ENCODE measurements around the gene TMEM196.
"Not testable (repeated sequence)": the region's sequence is repeated elsewhere in the genome, so short reads cannot be mapped to it uniquely, and the experiment has no call there.

The TMEM196 gene

DNA sequence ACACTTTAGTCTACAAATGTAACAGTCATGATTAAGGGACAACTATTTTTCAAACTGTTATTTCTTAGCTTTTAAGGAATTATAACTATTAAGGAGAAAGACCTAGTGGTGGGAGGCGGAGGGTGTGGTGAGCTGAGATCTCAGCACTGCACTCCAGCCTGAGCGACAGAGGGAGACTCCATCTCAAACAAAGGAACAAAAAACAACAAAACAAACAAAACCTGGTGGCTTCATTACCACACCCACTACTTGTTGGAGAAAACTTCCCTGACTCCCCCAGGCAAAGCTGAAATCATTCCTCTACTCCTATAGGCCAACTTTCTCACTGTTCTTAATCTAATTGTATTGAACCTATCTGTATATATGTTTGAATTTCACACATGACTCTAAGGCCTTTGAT, 67.8 kb downstream of the TMEM196 start:
- no peak for DNase-seq

- no peak for DNase-seq
Measured at GRCh38 chr7:19701471-19701870, 71.9 kb downstream of the TMEM196 start.

GRCh38 chr7:19700936-19701335, 72.5 kb downstream of the TMEM196 start:
- DNase-seq = no peak

- DNase-seq = no peak
Measured at GRCh38 chr7:19698331-19698730, 75.1 kb downstream of the TMEM196 start.

GRCh38 chr7:19696926-19697325, 76.5 kb downstream of the TMEM196 start:
- DNase-seq = no peak

DNA sequence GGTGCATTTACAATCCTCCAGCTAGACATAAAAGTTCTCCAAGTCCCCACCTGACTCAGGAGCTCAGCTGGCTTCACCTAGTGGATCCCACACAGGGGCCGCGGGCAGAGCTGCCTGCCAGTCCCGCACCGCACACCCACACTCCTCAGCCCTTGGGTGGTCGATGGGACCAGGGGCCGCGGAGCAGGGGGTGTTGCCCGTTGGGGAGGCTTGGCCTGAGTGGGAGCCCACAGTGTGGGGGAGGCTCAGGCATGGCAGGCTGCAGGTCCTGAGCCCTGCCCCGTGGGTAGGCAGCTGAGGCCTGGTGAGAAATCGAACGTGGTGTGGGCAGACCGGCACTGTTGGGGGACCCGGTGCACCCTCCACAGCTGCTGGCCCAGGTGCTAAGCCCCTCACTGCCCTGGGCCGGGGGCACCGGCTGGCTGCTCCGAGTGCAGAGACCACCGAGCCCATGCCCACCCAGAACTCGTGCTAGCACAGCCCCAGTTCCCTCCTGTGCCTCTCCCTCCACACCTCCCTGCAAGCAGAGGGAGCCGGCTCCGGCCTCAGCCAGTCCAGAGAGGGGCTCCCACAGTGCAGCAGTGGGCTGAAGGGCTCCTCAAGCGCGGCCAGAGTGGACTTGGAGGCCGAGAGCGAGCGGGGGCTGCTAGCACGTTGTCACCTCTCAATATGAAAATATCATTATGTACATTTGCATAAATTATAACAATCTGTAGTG, 81.1 kb downstream of the TMEM196 start:
- DNase-seq = no peak

DNA sequence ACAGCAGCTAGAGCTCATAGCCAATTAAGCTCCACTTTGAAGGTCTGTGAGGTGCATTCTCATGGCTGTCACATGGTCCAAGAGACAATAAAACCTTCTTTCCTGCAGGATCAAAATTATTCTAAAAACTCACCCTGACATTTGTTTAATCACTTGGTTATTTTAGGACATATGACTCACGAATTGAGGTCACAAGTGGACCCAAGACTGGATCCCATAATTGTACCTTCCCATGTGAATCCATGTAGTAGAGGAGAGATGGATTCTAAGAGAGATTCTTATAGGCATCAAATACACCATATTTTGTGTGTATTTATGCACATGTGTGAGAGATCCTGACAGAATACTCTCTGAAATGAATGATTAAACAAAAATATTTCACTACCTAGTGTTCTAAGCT, 82.7 kb downstream of the TMEM196 start:
- no peak for DNase-seq

- DNase-seq = not testable (repeated sequence)
Measured at GRCh38 chr7:19689130-19689529, 84.3 kb downstream of the TMEM196 start.

DNA sequence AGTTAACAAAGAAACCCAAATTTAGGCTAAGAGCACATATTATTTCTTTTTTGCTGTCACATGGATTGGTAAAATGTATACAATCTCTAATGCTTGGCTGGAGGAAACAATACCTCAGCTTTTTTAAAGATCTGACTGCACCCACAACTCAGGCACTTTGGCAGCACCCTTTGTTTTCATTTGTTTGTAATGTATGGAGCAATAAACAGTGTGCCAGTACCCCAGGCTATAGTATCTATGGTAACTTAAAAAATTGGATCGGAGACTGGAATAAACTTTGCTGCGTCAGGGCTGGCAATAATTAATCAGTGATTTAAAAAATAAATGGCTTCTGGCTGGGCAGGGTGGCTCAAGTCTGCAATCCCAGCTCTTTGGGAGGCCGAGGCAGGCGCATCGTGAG, 91.8 kb downstream of the TMEM196 start:
- DNase-seq = no peak

- DNase-seq = no peak
Measured at GRCh38 chr7:19677180-19677579, 96.2 kb downstream of the TMEM196 start.

DNA sequence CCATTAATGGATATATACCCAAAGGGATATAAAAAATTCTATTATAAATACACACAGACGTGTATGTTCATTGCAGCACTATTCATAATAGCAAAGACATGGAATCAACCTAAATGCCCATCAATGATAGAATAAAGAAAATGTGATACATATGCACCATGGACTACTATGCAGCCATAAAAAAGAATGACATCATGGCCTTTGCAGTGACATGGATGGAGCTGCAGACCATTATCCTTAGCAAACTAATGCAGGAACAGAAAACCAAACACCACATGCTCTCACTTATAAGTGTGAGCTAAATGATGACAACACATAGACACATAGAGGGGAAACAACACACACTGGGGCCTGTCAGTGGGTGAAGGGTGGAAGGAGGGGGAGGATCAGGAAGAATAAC, 97.6 kb downstream of the TMEM196 start:
- no peak for DNase-seq

- DNase-seq = no peak
Measured at GRCh38 chr7:19674266-19674960, 99.0 kb downstream of the TMEM196 start.

DNA sequence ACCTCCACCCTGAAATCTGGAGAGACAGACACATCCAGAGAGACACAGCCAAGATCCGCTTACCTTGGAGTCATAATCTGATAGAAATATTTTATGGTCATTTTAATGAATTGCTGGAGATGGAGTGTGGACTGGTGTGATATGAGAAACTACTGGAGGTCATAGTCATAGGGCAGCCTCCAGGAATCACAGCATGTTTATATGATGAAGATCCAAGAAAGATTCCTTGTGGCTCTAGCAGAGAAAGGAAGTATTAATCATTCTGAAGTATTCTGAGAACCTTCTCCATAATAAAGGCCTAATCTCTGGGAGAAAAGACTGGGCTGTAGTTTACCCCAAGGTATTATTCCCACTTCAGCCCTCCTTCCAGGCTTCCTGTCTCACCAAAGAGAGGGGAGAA, 102.6 kb downstream of the TMEM196 start:
- DNase-seq = no peak

All from hippocampal formation (tissue), 2 donors.